GM19240 (cell line): Measurements from ENCODE around the gene NKAIN1.
"Not testable (repeated sequence)": the region's sequence is repeated elsewhere in the genome, so short reads cannot be mapped to it uniquely, and the experiment has no call there.

Source experiments
- DNase-seq: peaks from one replicate; pipeline ENCODE4 v3.0.0; 2011; ENCODE audit warnings: low spot score; ENCODE audit not compliant: insufficient read length

The NKAIN1 gene

DNA sequence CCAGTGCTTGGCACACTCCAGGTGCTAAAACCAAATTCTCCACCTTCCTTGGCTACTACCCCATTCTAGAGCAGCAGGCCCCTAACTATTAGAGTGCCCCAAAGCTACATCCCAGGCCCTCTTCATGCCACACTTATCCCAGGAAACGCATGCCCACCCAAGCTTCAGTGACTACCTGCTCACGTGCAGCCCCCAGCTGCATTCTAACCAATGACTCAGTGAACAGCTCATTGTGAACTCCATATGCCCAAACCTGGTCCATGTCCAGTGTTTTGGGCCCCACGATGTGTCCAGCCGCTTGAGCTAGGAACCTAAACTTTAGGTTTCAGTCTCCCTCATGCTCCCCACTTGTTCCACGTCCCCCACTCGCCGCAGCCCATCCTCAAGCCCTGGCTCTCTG, 41.5 kb downstream of the NKAIN1 start:
- DNase-seq, result no peak

- no peak for DNase-seq
Observed at GRCh38 chr1:31196685-31197084, 43.0 kb downstream of the NKAIN1 start.

DNA sequence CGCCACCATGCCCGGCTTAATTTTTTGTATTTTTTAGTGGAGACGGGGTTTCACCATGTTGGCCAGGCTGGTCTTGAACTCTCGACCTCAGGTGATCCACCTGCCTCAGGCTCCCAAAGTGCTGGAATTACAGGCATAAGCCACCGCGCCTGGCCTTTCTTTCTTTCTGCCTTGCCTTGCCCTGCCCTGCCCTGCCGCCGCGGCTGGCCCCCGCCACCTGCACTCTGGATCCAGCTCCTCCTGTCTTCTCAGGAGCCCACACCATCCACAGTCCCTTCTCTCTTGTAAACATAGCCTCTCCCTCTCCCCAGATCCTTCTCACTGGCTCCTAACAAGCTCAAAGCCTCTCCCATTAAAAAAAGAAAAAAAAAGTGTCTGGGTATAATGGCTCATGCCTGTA, 44.4 kb downstream of the NKAIN1 start:
- not testable (repeated sequence) for DNase-seq

DNA sequence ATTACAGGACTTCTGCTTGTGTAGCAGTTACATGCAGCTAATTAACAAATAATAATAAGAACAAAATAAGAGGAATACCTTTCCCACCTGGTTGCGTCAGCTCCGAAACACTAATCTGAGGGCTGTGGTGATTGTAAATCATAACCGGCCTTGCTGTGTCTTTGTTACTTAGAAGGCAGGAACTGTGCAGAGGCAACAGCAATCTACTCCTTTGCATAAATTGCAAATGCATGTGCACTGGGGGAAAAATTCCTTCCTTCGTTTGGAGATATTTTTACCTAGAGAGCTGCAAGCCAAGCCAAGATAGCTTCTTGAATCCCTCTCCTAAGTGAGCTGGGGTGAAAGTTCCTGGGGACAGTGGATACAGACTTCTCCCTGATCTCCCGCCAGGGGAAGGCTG, 46.0 kb downstream of the NKAIN1 start:
- DNase-seq, result no peak

DNA sequence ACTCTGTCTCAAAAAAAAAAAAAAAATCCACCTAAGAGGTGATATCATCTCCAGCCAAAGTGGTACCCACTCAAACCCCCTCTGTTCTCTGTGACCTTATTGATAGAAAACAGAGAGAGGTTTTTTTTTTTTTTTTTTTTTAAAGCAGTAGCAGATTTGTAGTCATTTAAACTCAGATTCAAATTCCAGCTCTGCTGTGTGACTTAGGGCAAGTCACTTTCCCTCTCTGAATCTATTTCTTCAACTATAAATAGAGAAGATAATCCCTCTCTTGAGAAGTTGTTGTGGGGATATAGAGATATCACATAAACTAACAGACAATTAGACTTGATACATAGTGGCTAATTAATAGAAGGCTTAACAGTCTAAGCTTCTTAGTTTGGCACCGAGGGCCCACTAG, 48.4 kb downstream of the NKAIN1 start:
- DNase-seq, result no peak

- DNase-seq, result no peak
Observed at GRCh38 chr1:31189696-31190674, 49.7 kb downstream of the NKAIN1 start.

DNA sequence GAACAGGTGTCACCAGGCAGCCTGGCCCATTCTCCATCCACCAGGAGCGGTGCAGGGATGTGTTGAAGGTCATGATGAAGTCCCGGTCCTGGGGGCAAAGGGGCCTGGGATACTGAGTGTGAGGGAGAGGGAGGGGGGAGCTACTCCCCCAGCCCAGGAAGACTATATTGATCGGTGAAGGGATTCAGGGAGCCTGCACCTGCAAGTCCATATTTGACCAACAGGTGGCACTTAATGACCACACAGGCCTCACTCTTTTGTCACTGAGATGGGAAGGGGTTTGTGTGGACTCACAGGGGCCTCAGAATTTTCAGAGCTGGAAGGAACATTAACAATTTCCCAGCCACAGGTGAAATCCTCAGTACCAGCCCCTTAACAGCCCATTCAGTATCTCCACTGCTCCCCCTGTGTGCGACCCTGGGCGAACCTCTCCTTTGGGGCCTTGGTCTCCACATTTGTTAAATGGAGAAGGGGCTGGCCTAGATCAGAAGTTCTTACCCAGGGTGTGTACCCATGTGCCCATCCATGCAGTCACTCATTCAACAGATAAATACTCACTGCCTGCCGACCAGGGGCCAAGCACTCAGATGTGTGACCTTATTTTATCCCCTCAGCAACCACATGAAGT, 55.6 kb downstream of the NKAIN1 start:
- DNase-seq, result no peak

DNA sequence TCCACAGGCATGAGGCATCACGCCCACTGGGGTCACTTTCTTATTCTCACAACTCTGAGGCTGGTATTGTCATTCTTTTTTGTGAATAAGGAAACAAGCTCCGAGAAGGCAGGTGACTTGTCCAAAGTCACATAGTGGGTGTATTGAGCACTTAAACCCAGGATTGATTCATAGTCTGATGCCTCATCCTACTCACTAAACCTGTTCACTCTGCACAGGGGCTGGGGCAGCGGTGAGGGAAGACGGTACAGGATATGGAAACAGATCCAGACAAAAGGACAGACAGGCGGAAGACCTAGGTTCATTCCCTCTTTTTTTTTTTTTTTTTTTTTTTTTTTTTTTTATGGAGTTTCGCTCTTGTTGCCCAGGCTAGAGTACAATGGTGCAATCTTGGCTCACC, 56.6 kb downstream of the NKAIN1 start:
- no peak for DNase-seq

DNA sequence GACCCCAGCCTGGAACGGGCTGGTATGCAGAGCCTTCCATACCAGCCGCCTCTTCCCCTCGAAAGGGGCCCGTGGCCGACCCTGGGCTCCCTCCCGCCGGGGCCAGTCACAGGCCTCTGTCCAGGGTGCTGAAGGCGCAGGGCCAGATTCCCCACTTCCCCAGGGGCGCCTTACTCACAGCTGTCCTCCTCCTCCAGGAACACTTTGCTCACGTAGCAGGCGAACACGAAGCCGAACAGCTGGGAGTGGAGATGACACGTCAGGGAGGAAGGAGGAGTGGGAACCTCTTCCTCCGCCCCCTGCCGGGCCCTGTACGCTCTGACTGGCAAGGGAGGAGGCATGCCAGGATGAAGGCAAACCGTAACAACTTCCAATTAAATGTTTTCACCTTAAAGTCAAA, 57.3 kb downstream of the NKAIN1 start:
- DNase-seq, result no peak

GRCh38 chr1:31181515-31182343, 58.0 kb downstream of the NKAIN1 start:
- DNase-seq, result peak; percentile 76

DNA sequence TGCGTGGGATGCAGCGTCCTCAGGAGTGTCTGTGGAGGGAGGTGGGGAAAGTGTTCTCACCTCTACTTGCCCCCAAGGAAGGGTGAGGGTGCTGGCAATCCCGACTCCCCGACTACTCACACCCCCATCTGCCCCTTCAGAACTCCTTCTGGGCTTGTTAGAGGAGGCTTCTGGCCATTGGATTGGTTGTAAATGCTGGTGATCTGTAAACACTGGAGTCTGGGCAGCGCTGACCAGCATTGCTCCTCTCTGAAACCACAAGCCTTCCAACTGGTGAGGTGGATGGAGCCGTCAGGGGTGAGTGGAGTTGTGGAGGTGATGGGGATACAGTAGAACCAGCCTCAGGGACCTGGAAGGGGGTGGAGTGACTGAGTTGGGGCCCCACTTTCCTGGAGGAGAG, 59.3 kb downstream of the NKAIN1 start:
- no peak for DNase-seq

DNA sequence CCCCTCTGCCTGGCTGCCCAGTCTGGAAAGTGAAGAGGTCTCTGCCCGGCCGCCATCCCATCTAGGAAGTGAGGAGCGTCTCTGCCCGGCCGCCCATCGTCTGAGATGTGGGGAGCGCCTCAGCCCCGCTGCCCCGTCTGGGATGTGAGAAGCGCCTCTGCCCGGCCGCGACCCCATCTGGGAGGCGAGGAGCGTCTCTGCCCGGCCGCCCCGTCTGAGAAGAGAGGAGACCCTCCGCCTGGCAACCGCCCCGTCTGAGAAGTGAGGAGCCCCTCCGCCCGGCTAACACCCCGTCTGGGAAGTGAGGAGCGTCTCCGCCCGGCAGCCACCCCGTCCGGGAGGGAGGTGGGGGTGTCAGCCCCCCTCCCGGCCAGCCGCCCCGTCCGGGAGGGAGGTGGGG, 63.4 kb downstream of the NKAIN1 start:
- not testable (repeated sequence) for DNase-seq

DNA sequence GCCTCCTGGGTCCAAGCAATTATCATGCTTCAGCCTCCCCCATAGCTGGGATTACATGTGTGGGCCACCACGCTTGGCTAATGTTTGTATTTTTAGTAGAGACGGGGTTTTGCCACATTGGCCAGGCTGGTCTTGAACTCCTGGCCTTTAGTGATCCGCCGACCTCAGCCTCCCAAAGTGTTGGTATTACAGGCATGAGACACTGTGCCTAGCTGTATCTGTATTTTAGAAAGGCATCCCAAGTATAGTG, 69.3 kb downstream of the NKAIN1 start:
- DNase-seq, result no peak

GRCh38 chr1:31166462-31166861, 73.2 kb downstream of the NKAIN1 start:
- no peak for DNase-seq

DNA sequence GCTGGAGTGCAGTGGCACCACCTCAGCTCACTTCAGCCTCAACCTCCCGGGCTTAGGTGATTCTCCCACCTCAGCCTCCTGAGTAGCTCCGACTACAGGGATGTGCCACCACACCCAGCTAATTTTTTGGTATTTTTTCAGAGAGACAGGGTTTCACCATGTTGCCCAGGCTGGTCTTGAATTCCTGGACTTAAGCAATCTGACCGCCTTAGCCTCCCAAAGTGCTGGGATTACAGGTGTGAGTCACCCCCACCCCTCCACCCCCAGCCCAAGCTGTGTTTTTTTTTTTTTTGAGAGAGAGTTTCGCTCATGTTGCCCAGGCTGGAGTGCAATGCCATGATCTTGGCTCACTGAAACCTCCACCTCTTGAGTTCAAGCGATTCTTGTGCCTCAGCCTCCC, 75.4 kb downstream of the NKAIN1 start:
- DNase-seq, result no peak

DNA sequence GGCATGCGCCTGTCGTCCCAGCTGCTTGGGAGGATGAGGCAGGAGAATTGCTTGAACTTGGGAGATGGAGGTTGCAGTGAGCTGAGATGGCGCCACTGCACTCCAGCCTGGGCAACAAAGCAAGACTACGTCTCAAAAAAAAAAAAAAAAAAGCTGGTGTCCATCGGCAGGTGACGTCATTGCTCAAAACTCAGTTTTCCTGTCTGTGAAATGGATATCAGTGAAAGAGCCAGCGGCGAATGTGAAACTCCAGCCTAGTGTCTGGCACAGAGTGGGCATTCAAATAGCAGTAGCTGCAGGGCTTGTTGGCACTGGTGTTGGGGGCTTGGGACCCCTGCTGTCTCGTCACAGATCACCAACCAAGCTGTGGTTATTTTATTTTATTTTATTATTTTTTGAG, 75.8 kb downstream of the NKAIN1 start:
- no peak for DNase-seq

DNA sequence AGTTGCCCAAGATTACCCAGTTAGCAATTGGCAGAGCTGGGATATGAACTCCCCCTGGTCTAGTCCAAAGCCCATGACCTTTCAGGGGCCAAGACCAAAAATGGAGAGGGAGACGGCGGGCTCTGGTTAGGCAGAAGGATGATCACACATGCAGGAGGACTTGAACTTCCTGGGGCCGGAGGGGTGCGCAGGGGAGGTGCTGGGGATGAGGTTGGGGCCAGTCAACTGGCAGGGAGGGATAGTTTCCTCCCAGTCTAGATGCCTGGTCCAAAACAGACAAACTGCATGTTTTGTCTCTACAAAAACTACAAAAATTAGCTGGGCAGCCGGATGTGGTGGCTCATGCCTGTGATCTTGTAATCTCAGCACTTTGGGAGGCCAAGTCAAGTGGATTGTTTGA, 78.1 kb downstream of the NKAIN1 start:
- no peak for DNase-seq

DNA sequence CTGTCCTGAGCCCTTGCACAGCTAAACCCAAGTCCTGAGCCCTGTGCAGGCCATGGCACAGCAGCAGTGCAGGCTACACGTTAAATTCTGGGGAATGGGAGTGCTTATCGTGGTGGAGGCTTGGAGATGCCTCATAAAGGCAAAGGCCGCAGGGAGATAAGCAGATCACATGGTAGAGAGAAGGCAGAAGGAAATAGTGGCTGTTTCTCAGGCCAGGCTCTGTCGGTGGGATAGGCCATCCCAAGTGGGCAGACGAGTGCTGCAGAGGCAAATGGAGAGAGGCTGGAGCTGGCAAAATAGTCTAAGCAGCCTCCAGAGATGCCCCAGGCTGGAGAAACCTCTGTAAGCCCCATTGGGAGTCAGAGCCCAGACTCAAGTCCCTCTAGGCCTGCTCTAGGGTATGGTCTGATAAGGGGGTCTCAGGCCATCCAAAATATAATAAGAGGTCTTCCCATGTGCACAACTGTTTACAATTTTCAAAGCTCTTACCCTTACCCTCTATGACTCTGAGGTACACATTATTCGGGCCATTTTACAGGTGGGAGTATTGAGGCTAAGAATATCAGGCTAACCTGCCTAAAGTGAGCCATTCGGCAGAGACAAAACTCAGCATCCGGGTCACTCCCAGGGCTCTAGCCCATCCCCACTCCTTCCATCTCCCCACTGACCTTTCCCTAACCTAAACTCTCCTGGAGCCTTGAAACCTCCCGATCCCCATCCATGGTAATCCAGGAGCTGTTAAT, 79.6 kb downstream of the NKAIN1 start:
- DNase-seq, result no peak

- no peak for DNase-seq
Observed at GRCh38 chr1:31159323-31159722, 80.4 kb downstream of the NKAIN1 start.

DNA sequence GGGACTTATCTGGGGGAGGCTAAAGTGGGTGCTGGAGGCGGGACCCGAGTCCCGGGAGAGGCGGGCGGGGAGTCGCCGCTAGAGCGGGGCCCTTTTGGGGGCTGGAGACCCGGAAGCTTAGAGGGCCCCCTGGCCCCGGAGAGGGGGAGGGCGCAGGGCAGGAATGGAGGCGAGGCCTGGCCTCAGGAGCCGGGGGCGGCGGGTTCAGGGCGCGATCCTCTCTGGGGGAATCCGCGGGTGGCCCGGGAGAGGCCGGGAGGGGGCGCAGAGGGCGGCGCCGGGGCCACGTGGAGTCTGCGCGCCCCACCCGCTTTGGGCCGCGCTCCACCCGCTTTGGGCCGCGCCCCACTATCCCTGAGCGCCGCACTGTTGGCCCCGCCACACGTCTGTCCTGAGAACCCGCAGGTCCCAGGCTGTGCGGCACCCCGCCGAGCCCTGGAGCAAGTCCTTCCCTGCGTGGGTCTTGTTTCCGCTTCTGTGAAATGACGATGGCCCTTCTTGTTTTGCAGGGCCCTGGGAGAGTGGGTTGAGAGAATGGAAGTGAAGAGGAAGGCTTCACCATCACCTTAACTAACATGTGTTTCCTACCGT, 84.4 kb downstream of the NKAIN1 start:
- DNase-seq, result no peak

- peak; percentile 52 for DNase-seq
Observed at GRCh38 chr1:31154632-31155215, 85.0 kb downstream of the NKAIN1 start.
